Esophagus muscularis mucosa (tissue), 4 donors: Measurements from ENCODE around the gene MARCHF9. TPM values are rescaled to one million over a fixed set of nuclear protein-coding genes. Genes with fewer than 3 reads are reported as not detected.

Experiments used
- DNase-seq: peaks from one replicate; pipeline ENCODE4 v3.0.0-alpha.2; 2017; ENCODE audit errors: extremely low spot score
- H3K27ac ChIP-seq, 4 donors: fragments of 200-600 bp; sonication (generic); replicated peaks in 1 of 4; 1 replicate in 3 of 4; 2 replicates in 1 of 4; pipeline ENCODE4 v1.5.1; 2016 to 2019; ENCODE audit warnings: mild to moderate bottlenecking in 1 of 4
- H3K27me3 ChIP-seq, 4 donors: fragments of 200-600 bp; sonication (generic); one replicate each; pipeline versions ENCODE4 v1.5.1 to v1.6.0; 2016 to 2019
- H3K36me3 ChIP-seq, 4 donors: fragments of 200-600 bp; sonication (generic); one replicate each; pipeline ENCODE4 v1.5.1; 2016 to 2019
- H3K4me1 ChIP-seq, 4 donors: fragments of 200-600 bp; sonication (generic); one replicate each; pipeline ENCODE4 v1.5.1; 2016 to 2019
- H3K4me3 ChIP-seq, 4 donors: fragments of 200-600 bp; sonication (generic); 1 replicate in 2 of 4; 2 replicates in 2 of 4; pipeline ENCODE4 v1.5.1; 2016 to 2019; ENCODE audit warnings: mild to moderate bottlenecking in 4 of 4, moderate library complexity in 1 of 4
- H3K9me3 ChIP-seq, 4 donors: fragments of 200-600 bp; sonication (generic); 1 replicate in 3 of 4; 2 replicates in 1 of 4; pipeline ENCODE4 v1.5.1; 2016 to 2019
- EP300 ChIP-seq: sonication (generic); formaldehyde crosslinking; IDR thresholded peaks from one replicate; pipeline ENCODE4 v1.6.1; 2017; ENCODE audit warnings: antibody characterized with exemption
- POLR2A ChIP-seq: fragments of 450-650 bp; IDR thresholded peaks from one replicate; pipeline ENCODE4 v1.6.1; 2017; ENCODE audit warnings: antibody characterized with exemption, moderate library complexity, mild to moderate bottlenecking, low read depth
- POLR2AphosphoS5 ChIP-seq, 2 donors: sonication (generic); formaldehyde crosslinking; IDR thresholded peaks; one replicate each; pipeline ENCODE4 v1.6.1; 2017; ENCODE audit warnings: antibody characterized with exemption in 2 of 2
- WGBS: methylation state at CpG from one replicate; pipeline ENCODE4 v1.1.5; 2018; 5-methylcytosine and 5-hydroxymethylcytosine counted together
- intact Hi-C: fragments of 100-400 bp; cut with DNase I; formaldehyde crosslinking; loops from one replicate; pipeline ENCODE4 v1.15.1; 2023
- total RNA-seq, 4 donors: library from RNA; depleted of rRNA; stranded (reverse); fragments of >200 nt; gene quantifications; one replicate each; pipeline versions ENCODE4 v1.1.0 to v1.2.1, GENCODE V29; 2016
- TF ChIP-seq, protein P1 (sequence below), 3 experiments: fragments of 200-600 bp in 2 of 3; fragments of 450-650 bp in 1 of 3; sonication (generic) in 2 of 3; IDR thresholded peaks; one replicate each; pipeline ENCODE4 v1.5.1; 2017 to 2019; ENCODE audit warnings: antibody characterized with exemption in 3 of 3, mild to moderate bottlenecking in 2 of 3, moderate library complexity in 1 of 3

Gene MARCHF9
- total RNA-seq, 4 donors from 2014 or later: 5.6 to 16.9 (median 10.7) TPM

DNA sequence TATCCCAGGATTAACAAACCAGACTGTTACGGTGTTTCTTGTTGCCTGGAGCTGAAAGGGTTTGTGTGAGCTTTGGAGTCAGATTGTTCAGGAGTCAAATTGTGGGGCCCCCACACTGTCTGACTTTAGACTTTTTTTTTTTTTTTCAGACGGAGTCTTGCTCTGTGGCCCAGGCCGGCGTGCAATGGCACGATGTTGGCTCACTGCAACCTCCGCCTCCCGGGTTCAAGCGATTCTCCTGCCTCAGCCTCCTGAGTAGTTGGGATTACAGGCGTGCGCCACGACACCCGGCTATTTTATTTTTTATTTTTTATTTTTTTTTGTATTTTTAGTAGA is 28.5 kb downstream of the MARCHF9 start:
- Histone ChIP-seq H3K27ac (peak overlapping the region in 2 of 4 donors; percentile 74 to 77), H3K4me1 (peaks cover 14 to 29% (median 20%) of the 10 kb centered on the region in 4 donors), H3K27me3 (no peaks in the 10 kb centered on the region), H3K36me3 (peaks cover 22 to 59% (median 46%) of the 10 kb centered on the region in 4 donors), H3K4me3 (peak overlapping the region; percentile 66 to 99 (median 92)), H3K9me3 (no peaks in the 10 kb centered on the region)
- TF ChIP-seq EP300 (no peak), POLR2AphosphoS5 (IDR thresholded peaks at IDR 0.05) (no peak), POLR2A (no peak)
- TF ChIP-seq, protein P1, sequence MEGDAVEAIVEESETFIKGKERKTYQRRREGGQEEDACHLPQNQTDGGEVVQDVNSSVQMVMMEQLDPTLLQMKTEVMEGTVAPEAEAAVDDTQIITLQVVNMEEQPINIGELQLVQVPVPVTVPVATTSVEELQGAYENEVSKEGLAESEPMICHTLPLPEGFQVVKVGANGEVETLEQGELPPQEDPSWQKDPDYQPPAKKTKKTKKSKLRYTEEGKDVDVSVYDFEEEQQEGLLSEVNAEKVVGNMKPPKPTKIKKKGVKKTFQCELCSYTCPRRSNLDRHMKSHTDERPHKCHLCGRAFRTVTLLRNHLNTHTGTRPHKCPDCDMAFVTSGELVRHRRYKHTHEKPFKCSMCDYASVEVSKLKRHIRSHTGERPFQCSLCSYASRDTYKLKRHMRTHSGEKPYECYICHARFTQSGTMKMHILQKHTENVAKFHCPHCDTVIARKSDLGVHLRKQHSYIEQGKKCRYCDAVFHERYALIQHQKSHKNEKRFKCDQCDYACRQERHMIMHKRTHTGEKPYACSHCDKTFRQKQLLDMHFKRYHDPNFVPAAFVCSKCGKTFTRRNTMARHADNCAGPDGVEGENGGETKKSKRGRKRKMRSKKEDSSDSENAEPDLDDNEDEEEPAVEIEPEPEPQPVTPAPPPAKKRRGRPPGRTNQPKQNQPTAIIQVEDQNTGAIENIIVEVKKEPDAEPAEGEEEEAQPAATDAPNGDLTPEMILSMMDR (IDR thresholded peaks at IDR 0.05): no peak
- intact Hi-C loops: loop anchor here (5.0 kb wide), 1 partner anchor 49 kb away; no protein-coding TSS in a partner anchor
- 86% methylated on average over 12 of the region's 12 CpGs for WGBS
- DNase-seq: no peak

DNA sequence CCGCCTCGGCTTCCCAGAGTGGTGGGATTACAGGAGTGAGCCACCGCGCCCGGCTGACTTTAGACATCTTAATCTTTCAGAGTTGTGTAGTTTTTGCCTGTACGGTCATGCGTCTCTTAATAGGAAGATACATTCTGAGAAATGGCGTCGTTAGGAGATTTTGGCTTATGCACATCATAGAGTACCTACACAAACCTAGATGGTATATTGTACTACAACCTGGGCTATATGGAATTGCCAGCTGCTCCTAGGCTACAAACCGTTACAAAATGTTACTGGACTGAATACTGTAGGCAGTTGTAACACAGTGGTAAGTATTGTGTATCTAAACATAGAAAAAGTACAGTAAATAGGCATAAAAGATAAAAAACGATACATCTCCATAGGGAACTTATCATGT is 29.0 kb downstream of the MARCHF9 start:
- H3K4me3 ChIP-seq: peak overlapping the region; percentile 66 to 99 (median 92)
- H3K27me3 ChIP-seq: no peaks in the 10 kb centered on the region
- TF ChIP-seq POLR2A: no peak
- no peak for TF ChIP-seq EP300
- TF ChIP-seq POLR2AphosphoS5 (IDR thresholded peaks at IDR 0.05): no peak
- TF ChIP-seq, protein P1 (IDR thresholded peaks at IDR 0.05): no peak
- H3K36me3 ChIP-seq: peaks cover 26 to 59% (median 50%) of the 10 kb centered on the region in 4 donors
- intact Hi-C loops: loop anchor here (5.0 kb wide), 1 partner anchor 48 kb away; no protein-coding TSS in a partner anchor
- no peak for DNase-seq
- no peaks in the 10 kb centered on the region for H3K9me3 ChIP-seq
- no peak overlapping the region for H3K27ac ChIP-seq
- WGBS: 92% methylated on average over 11 of the region's 11 CpGs
- H3K4me1 ChIP-seq: peaks cover 14 to 29% (median 20%) of the 10 kb centered on the region in 4 donors

DNA sequence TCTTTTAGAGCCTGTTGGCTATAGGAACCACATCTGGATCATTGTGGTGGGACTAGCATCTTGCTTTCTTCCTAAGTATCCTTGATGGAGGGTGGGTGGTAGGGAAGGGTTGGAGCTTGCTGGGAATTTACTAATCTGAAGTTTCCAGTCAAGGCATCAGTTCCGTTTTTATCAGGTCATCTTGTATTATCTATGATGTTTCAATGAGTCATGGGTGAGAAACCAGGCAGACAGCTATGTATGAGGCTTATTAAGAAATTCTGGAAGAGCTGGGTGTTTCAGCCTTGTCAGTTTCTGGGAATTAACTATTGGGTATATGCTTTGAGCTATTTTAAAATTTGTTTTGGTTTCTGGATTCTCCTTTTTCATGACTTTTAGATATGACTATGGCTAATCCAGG is 39.0 kb downstream of the MARCHF9 start:
- peaks cover 28 to 98% (median 90%) of the 10 kb centered on the region in 4 donors for H3K36me3 ChIP-seq
- intact Hi-C loops: no loop called here
- H3K27me3 ChIP-seq: no peaks in the 10 kb centered on the region
- H3K9me3 ChIP-seq: no peaks in the 10 kb centered on the region
- no peak overlapping the region for H3K4me3 ChIP-seq
- H3K4me1 ChIP-seq: no peaks in the 10 kb centered on the region
- DNase-seq: no peak
- 56% methylated on average over 1 of the region's 1 CpG for WGBS
- H3K27ac ChIP-seq: no peak overlapping the region
- no peak for TF ChIP-seq POLR2AphosphoS5 (IDR thresholded peaks at IDR 0.05)
- no peak for TF ChIP-seq POLR2A
- TF ChIP-seq, protein P1 (IDR thresholded peaks at IDR 0.05): no peak
- TF ChIP-seq EP300: no peak

DNA sequence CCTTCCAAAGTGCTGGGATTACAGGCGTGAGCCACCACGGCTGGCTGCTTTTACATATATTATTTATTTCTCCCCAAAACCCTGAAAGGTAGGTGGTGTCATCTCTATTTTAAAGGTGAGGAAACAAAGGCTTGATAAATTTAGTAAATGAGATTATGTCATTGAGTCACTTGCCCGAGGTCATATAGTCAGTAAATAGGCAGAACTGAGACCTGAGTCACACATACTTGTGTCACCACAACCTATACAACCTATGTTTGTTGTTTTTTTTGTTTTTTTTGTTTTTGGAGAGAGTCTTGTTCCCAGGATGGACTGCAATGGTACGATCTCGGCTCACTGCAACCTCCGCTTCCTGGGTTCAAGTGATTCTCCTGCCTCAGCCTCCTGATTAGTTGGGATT is 40.5 kb downstream of the MARCHF9 start:
- intact Hi-C loops: no loop called here
- H3K4me3 ChIP-seq: no peak overlapping the region
- H3K4me1 ChIP-seq: no peaks in the 10 kb centered on the region
- TF ChIP-seq EP300: no peak
- WGBS: 91% methylated on average over 6 of the region's 6 CpGs
- H3K27me3 ChIP-seq: no peaks in the 10 kb centered on the region
- H3K27ac ChIP-seq: no peak overlapping the region
- peaks cover 27 to 98% (median 91%) of the 10 kb centered on the region in 4 donors for H3K36me3 ChIP-seq
- DNase-seq: no peak
- no peaks in the 10 kb centered on the region for H3K9me3 ChIP-seq

DNA sequence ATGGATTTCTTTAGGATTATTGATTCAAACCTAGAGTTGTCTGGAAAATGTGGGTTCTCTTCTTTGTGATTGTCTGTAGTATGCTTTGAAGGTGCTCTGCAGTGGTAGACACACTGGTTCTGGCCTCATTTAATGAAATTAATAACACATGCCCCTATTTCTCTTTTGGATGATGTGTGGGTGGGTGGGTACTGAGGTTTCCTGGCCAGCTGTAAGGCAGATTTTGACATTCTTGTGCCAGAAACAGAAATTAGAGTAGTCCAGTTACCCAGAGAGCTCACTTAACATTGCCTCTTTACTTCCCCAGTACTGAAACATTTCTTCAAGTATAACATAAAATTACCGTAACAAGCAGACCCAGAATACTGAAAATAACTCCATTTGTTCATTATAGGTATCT is 42.1 kb downstream of the MARCHF9 start:
- intact Hi-C loops: no loop called here
- Histone ChIP-seq H3K4me3 (no peak overlapping the region), H3K4me1 (no peaks in the 10 kb centered on the region), H3K36me3 (peaks cover 33 to 100% (median 94%) of the 10 kb centered on the region in 4 donors), H3K9me3 (no peaks in the 10 kb centered on the region), H3K27ac (no peak overlapping the region), H3K27me3 (no peaks in the 10 kb centered on the region)
- TF ChIP-seq, protein P1 (IDR thresholded peaks at IDR 0.05): no peak
- no peak for TF ChIP-seq POLR2A
- TF ChIP-seq POLR2AphosphoS5 (IDR thresholded peaks at IDR 0.05): no peak
- TF ChIP-seq EP300: no peak
- DNase-seq: no peak
- 93% methylated on average over 1 of the region's 1 CpG for WGBS
